Right lobe of liver (tissue), 4 donors: Measurements from ENCODE around the gene SPATA31D1.

ENCODE experiments used
- CTCF ChIP-seq, 4 donors: fragments of 200-600 bp in 3 of 4; fragments of 450-650 bp in 1 of 4; IDR thresholded peaks; one replicate each; pipeline versions ENCODE4 v1.5.1 to v1.8.0; 2016 to 2022; ENCODE audit warnings: antibody characterized with exemption in 4 of 4, mild to moderate bottlenecking in 2 of 4
- POLR2A ChIP-seq: fragments of 450-650 bp; IDR thresholded peaks from one replicate; pipeline ENCODE4 v1.6.1; 2017; ENCODE audit warnings: antibody characterized with exemption, mild to moderate bottlenecking
- donor health status: DM: no; HTN: no; CAD: no.
- donor health status: DM: no; HTN: no; CAD: no.
- donor health status: DM: no; HTN: yes; CAD: no.

- no peak for TF ChIP-seq CTCF (IDR thresholded peaks at IDR 0.05)
- no peak for TF ChIP-seq POLR2A
Measured at GRCh38 chr9:81964218-81965171, 24.1 kb upstream of the SPATA31D1 start.
